HG03342 (cell line): ENCODE data around the gene ZNHIT3.

Experiments used
- ATAC-seq: cut with Tn5 transposase; IDR thresholded peaks from one replicate; pipeline ENCODE4 v1.9.1; 2021; ENCODE audit warnings: mild to moderate bottlenecking, moderate library complexity; ENCODE audit not compliant: unreplicated experiment

Gene ZNHIT3

DNA sequence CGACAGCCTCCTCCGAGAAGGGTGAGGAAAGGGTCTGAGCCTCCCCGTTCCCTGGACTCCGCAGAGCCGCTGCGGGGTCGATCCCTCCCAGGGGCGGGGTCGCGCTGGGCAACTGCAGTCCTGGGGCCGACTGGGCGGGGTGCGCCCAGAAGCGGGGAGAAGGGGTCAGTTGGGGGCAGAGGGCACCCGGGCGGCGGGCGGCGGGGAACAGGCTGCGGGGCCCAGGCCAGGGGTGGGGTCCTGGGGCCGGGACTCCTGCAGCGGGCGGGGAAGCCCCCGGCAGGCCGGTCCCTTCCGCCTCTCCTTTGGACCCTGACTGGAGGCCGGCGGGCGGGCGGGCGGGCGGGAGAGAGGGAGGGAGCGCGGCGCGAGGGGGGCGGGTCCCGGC is 58.6 kb downstream of the ZNHIT3 start:
- no peak for ATAC-seq
